ENCODE results near the gene SYT4. TPM values are rescaled to one million over a fixed set of nuclear protein-coding genes. Genes with fewer than 3 reads are reported as not detected.

Gene SYT4, protein sequence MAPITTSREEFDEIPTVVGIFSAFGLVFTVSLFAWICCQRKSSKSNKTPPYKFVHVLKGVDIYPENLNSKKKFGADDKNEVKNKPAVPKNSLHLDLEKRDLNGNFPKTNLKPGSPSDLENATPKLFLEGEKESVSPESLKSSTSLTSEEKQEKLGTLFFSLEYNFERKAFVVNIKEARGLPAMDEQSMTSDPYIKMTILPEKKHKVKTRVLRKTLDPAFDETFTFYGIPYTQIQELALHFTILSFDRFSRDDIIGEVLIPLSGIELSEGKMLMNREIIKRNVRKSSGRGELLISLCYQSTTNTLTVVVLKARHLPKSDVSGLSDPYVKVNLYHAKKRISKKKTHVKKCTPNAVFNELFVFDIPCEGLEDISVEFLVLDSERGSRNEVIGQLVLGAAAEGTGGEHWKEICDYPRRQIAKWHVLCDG
- not detected in 2 replicates for total RNA-seq

DNA sequence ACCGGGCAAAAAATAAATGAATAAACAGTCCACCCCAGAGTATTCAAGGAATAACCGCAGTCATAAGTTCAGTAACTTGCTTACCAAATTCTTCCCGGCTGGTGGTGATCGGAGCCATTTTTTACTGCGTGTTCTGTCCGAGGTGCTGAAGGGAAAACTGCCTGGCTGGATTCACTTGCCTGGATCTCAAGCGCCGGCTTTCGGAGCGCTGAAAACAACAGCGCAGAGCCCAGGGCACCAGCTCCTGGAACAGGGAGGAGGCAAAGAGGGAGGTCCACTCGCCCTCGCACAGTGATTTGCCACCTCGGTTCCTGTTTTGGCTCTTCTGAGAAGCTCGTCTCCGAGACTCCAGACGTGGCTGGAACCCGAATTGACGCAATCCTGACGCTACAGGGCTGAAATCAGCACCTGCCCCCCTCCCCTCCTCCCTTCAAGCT lies at the start of gene SYT4:
Gene SYT4 (minus strand): TSS at position 327 of the 437 bp plus-strand sequence. CDS start 209 bp downstream, at position 118.

Other genes starting within 250 kb of the SYT4 start
- not detected in 2 replicates for gene RIT2, start 161.8 kb downstream of the SYT4 start, total RNA-seq